GM12873 (cell line): ENCODE data around the gene RAD1.
A peak's percentile ranks its signal among the peaks of the same experiment; 100 is the strongest.

Experiments used
- CTCF ChIP-seq: IDR thresholded peaks from 2 replicates; pipeline ENCODE4 v1.5.1; 2012; ENCODE audit warnings: low read depth, mild to moderate bottlenecking, moderate library complexity, low read length, control low read depth; ENCODE audit not compliant: insufficient read depth; ENCODE audit errors: missing control alignments

The RAD1 gene

GRCh38 chr5:34898258-34898895, 16.9 kb downstream of the RAD1 start:
- peak; percentile 82 for TF ChIP-seq CTCF

- TF ChIP-seq CTCF: no peak
Observed at GRCh38 chr5:34897646-34898045, 17.7 kb downstream of the RAD1 start.

GRCh38 chr5:34895641-34896419, 19.5 kb downstream of the RAD1 start:
- no peak for TF ChIP-seq CTCF

GRCh38 chr5:34894716-34895115, 20.6 kb downstream of the RAD1 start:
- no peak for TF ChIP-seq CTCF

- TF ChIP-seq CTCF: no peak
Observed at GRCh38 chr5:34892414-34892813, 22.9 kb downstream of the RAD1 start.

- no peak for TF ChIP-seq CTCF
Observed at GRCh38 chr5:34891981-34892380, 23.3 kb downstream of the RAD1 start.

GRCh38 chr5:34889394-34889793, 25.9 kb downstream of the RAD1 start:
- TF ChIP-seq CTCF: no peak
